Activated naive CD8-positive, alpha-beta T cell treated with anti-CD3 and anti-CD28 coated beads, Interleukin-2, amount 50 U/mL, for 16 hours (primary cell): ENCODE results near the gene CRNN.

Experiments used
- DNase-seq: peaks from one replicate; pipeline ENCODE4 v3.0.0-alpha.2; 2020; ENCODE audit warnings: low read depth, low spot score

The CRNN gene

GRCh38 chr1:152413909-152414308 is at the start of gene CRNN:
Gene CRNN (minus strand): TSS chr1:152414263. CDS start chr1:152412233, 2,030 bp downstream.
- DNase-seq = no peak

DNA sequence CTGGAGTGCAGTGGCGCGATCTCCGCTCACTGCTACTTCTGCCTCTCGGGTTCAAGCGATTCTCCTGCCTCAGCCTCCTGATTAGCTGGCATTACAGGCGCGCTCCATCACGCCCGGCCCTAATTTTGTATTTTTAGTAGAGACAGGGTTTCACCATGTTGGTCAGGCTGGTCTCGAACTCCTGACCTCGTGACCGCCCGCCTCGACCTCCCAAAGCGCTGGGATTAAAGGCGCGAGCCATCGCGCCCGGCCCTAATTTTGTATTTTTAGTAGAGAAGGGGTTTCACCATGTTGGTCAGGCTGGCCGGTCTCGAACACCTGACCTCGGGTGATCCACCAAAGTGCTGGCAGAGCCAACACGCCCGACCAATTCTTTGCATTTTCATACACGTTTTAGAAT is 48.6 kb upstream of the CRNN start:
- DNase-seq = no peak

- DNase-seq = no peak
Measured at GRCh38 chr1:152461544-152461943, 47.5 kb upstream of the CRNN start.

- DNase-seq = no peak
Measured at GRCh38 chr1:152460529-152460899, 46.5 kb upstream of the CRNN start.

GRCh38 chr1:152459596-152460528 is 45.8 kb upstream of the CRNN start:
- peak; percentile 59 for DNase-seq

DNA sequence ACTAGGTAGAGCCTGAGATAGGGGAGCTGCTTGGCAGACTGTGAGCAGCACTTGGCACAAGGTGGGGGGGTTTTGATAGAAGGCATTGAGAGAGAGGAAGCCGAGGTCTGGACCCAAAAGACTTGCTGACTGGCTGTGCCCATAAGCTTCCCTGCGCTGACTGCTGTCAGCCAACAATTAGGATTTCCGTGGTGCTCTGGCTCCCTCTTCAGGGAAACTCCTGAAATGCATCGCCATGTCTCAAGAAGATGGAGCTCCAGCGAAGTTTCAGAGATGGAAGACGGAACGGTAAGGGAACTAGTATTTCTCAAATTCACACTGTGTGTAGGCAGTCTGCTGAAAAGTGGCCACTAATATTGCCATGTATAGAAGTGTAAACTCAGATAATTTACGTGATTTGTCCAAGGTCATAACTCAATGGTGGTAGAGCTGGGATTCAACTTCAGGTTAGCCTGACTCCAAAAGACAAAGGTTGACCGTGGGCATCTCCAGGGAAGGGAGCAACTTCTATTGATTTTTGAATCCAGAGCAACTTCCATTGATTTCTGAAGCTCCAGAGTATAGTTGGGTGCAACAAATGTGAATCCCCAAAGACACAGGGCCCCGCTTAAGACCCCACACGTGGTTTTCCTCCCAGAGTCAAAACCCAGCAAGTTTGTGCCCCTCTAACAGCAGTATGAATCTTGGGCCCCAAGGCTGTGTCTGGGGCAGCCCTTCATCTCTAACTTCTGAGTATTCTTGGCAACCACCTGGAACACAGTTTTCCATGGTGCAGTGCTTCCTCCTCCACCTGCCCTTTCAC is 44.5 kb upstream of the CRNN start:
- peak; percentile 64 for DNase-seq

DNA sequence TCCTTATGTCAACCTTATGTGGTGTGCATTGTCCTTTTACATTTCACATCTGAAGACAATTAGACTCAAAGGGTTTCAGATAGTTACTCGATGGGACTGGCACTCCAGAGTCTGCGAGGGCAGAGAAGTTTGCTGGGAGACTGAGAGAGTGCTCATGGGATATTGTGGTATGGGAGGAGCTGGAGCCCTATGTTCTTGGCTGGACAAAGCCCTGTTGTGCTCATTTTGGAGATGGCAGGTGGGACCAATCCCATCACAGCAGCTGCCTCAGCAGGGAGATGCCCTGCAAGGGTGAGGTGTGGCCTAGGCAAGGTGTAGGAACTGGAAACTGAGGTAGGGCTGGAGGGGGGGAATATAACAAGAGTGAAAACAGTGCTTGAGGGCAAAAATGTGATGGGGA is 43.5 kb upstream of the CRNN start:
- no peak for DNase-seq

DNA sequence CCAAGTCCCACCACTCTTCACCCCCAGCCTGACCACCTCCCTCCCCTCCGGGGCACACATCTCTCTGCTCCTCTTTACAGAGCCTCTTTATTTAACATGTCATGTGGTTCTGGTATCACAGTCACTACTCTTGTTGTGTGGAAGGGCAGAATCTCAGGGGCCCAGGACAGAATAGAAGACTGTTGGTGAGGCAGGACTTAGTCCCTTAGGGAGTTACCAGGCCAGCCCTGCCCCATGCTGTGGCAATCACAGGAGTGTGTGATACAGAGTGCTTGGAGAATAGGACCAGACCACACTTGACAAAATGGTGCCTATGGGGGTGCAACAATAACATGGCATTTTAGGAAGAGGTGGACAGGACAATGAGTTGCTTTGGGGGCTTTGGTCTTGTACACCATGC is 43.0 kb upstream of the CRNN start:
- DNase-seq = no peak

GRCh38 chr1:152451254-152451653 is 37.2 kb upstream of the CRNN start:
- DNase-seq = no peak

- DNase-seq = no peak
Measured at GRCh38 chr1:152449661-152450060, 35.6 kb upstream of the CRNN start.

DNA sequence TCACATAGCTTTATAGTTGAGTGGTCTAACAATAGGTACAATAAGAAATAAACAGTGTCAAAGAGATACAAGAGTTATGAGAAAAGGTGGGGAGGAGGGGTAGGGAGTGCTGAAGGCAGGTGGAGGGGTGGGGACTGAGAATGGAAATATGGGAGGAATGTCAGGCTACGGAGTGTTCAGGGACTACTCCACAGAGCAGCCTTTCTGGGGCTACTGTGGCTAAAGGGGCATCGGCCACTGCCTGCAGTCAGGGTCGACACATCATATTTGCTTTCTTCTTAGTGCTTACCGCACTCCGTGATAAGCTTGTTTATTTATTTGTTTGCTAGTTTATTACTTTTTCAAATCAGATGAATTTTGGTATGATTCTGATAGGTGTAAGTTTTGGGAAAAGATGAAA is 34.4 kb upstream of the CRNN start:
- DNase-seq = no peak

DNA sequence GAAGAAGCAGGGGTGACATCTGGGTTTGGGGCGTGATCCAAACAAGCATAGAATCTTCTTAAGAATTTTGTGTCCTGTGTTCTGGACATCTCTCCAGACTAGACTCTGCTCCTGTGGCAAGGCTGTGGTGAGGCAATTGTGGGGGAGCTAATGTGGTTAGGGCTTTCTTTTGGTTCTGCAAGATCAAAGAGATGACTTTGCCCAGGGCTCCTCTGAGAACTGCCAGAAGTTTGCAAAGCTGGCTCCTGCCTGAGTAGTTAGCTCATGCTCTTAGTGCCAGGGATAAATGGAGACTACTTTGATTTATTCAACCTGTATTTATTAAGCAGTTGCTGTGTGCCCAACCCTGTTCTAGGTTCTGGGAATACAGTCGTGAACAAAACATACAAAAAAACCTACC is 34.0 kb upstream of the CRNN start:
- no peak for DNase-seq

- no peak for DNase-seq
Measured at GRCh38 chr1:152447484-152447883, 33.4 kb upstream of the CRNN start.

GRCh38 chr1:152444045-152444444 is 30.0 kb upstream of the CRNN start:
- no peak for DNase-seq

- no peak for DNase-seq
Measured at GRCh38 chr1:152442765-152443164, 28.7 kb upstream of the CRNN start.

DNA sequence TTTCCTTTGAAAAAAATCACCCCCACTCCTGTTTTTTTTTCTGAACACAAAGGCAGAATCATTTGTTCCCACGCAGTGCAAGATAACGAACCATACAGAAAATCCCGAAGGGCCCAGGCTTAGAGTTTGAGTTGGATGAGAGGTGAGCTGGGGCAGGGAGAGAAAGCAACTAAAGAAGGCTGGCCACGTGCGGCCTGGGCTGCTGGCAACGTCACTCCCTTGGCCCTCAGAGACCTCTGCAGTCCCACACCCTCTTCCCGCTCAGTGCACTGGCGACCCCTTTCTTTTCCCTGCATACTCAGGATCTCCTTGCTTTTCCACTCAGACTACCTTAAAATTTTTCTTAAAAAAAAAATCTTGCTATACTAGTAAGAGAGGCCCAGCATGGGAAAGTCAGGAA is 28.2 kb upstream of the CRNN start:
- no peak for DNase-seq

DNA sequence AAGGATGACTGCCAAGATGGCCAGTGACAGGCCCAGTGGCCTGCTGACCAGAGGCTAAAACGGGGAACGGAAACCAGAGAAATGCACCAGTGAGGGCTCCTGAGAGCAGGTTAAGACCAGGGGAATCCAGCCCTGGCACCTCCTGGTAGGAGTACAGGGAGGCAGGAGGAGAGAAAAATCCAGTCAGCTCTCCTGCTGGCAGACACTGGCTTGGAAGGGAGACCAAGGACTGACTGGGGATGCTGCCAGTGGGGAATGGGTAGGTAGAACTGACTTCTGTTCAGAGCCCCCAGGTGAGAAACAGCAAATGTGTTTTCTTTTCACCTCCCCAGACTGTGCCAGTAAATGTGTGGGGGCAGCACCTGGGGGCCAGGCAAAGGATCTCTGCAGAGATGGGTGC is 27.7 kb upstream of the CRNN start:
- no peak for DNase-seq

DNA sequence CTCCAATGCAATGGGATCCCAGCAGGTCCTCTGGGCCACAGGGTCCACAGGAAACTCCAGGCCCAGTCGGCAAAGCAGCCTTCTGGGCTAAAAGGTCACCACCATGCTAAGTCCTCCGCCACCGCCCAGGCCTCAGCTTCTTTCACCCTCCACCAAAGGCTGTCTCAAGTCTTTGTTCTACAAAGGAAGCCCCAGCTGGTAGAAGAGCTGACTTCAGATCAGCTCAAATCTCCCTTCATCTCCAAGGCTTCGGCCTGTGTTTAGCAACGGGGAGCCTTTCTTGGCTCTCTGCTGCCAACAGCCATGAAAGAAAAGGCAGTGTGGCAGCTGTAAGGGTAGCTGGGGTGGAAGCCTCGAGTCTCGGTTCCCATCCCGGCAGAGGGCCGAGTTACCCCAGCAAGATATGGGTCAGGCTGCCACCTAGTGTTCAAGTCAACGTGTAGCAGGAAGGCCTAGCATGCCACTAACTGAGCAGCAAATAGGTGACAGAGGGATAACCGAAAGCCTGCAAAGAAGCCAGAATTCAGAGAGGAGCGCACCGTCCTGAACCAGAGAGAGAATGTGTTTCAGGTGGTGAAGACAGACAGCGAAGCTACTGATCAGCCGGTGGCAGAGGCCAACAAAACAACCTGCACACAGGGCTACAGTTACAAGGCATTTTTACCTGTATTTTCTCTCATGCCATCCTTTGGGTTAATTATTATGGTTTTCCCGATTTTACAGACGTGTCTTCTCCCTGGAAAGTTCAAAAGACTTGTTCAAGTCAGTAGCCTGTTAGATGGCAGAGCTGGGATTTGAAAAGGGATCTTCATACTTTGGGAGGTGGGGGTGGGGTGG is 26.8 kb upstream of the CRNN start:
- DNase-seq = peak; percentile 28

DNA sequence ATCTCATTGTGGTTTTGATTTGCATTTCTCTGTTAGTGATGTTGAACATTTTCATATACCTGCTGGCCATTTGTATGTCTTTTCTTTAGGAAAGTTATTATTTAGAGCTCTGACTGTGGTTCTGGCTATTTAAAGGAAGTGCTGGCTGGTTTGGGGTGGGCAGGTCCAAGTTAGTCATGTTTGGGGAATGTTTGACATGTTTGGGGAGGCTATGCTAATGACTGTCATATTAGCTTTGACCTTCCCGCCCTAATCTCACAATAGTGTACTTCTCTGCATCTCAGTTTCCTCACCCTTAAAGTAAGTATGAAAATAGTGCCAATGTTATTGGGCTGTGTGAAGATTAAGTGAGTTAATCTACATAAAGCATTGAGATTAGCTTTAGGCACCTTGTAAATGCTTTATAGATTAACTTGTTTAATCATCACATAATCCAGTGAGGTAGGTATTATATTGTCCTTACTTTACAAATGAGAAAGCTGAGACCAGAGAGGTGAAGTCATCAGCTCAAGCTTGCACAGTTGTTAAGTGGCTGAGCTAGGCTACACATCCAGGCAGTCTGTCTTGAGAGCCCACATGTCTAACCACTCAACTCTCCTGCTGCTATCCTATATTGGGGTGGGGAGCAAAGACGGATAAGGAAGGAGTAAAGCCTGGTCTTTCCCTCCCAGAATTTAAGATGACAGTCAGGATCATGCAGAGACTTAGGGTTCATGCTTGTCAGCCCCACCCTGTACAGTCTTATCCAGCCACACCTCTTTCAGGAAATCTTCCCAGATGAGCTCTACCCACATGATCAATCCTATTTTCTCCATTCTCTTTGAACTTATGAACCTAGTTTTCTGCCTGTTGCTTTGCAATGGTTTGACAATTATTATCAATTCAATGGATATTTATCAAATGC is 22.8 kb upstream of the CRNN start:
- DNase-seq = no peak

DNA sequence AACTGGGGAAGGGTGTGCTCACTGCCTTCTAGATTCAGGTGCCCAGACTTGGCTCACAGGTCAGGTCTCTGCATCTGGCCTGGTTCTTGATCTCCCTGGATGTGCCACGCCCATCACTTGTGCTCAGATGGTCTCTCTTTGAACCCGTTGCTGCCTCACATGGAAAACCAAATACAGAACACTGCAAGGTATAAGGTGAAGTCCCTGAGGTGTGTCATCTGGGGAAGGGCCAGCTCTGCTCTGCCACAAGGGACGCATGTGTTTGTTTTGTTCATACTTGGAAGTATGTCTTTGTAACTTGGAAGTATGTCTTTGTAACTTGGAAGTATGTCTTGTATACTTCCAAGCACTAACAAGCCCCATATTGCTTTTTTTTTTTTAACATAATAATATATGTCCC is 13.4 kb upstream of the CRNN start:
- no peak for DNase-seq

DNA sequence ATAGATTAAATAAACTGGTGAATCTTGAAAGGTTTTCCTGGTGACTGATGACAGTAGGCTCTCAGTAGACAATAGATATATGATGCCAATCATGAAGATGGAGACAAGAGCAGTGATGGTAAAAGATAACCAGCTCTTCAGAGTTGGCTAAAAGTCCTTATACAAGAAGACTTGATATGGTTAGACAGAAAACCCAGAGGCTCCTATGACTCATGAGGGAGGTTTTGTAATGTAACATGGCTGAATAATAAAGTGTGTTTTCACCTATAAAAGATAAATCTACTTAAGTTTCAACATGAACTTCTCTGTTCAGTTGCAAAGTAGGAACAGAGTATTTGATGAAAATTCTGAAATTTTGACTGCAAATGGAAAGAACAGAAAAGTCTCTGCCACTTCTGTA is 12.7 kb upstream of the CRNN start:
- no peak for DNase-seq
